HepG2 (cell line): ENCODE data around the gene MCMBP. TPM values are rescaled to one million over a fixed set of nuclear protein-coding genes. Genes with fewer than 3 reads are reported as not detected.

Experiments used
- FOSL2 ChIP-seq: sonication (generic); formaldehyde crosslinking; IDR thresholded peaks from 2 replicates; pipeline ENCODE4 v1.4.0; 2020; ENCODE audit warnings: missing genetic modification reagents
- KDM6A ChIP-seq: IDR thresholded peaks from 2 replicates; pipeline ENCODE4 v1.6.1; 2016; ENCODE audit warnings: low read depth
- MAZ ChIP-seq, 2 experiments: sonication (generic) in 1 of 2; formaldehyde crosslinking in 1 of 2; IDR thresholded peaks; 2 replicates each; pipeline versions ENCODE4 v1.5.0 to v1.6.1; 2012 to 2020; ENCODE audit warnings: low read depth in 2 of 2, mild to moderate bottlenecking in 2 of 2, borderline replicate concordance in 1 of 2, improper control_type of control experiment in 1 of 2, low read length in 1 of 2, missing genetic modification reagents in 1 of 2, moderate library complexity in 1 of 2
- MTA1 ChIP-seq: sonication (generic); formaldehyde crosslinking; IDR thresholded peaks from 2 replicates; pipeline ENCODE4 v1.4.0; 2020; ENCODE audit warnings: missing genetic modification reagents, mild to moderate bottlenecking, borderline replicate concordance
- SOX13 ChIP-seq, 3 experiments: fragments of 450-650 bp in 1 of 3; sonication (generic) in 1 of 3; formaldehyde crosslinking in 1 of 3; IDR thresholded peaks in 2 of 3; conservative IDR thresholded peaks in 1 of 3; 2 replicates each; pipeline versions ENCODE4 v1.5.0 to v1.6.1; 2016 to 2020; ENCODE audit warnings: antibody characterized with exemption in 1 of 3, mild to moderate bottlenecking in 1 of 3, missing compliant biosample characterization in 1 of 3, missing genetic modification reagents in 1 of 3, moderate library complexity in 1 of 3
- SOX5 ChIP-seq: IDR thresholded peaks from 2 replicates; pipeline ENCODE4 v1.6.1; 2016; ENCODE audit warnings: borderline replicate concordance
- ZNF354B ChIP-seq: sonication (generic); formaldehyde crosslinking; IDR thresholded peaks from 2 replicates; pipeline ENCODE4 v1.8.0; 2022; ENCODE audit warnings: mild to moderate bottlenecking, missing genetic modification reagents
- ZNF383 ChIP-seq: sonication (generic); formaldehyde crosslinking; IDR thresholded peaks from 2 replicates; pipeline ENCODE4 v1.4.0; 2020; ENCODE audit warnings: missing genetic modification reagents, mild to moderate bottlenecking, borderline replicate concordance
- polyA plus RNA-seq, 8 experiments: library from polyadenylated mRNA; depleted of rRNA in 3 of 8; stranded (reverse) in 7 of 8; unstranded in 1 of 8; fragments of >200 nt; fragmentation: Illumina TruSeq in 4 of 8; extraction: Trizol in 4 of 8; gene quantifications; 2 replicates each; pipeline versions ENCODE4 v1.2.1 to v1.2.3, GENCODE V29; 2011 to 2016; ENCODE audit warnings: low read depth in 4 of 8, missing spikeins in 1 of 8, mixed read lengths in 1 of 8; ENCODE audit not compliant: insufficient read depth in 1 of 8
- total RNA-seq, 5 experiments: library from RNA; depleted of rRNA; stranded (reverse); fragments of >200 nt; fragmentation: Illumina TruSeq; extraction: Trizol; gene quantifications; 2 replicates each; pipeline ENCODE4 v1.2.3, GENCODE V29; 2016; ENCODE audit warnings: low read depth in 1 of 5
- TF ChIP-seq, protein P1 (sequence below): sonication (generic); formaldehyde crosslinking; IDR thresholded peaks from 2 replicates; pipeline ENCODE4 v1.5.0; 2020; ENCODE audit warnings: missing genetic modification reagents, mild to moderate bottlenecking, borderline replicate concordance
- TF ChIP-seq, protein P2 (sequence below): IDR thresholded peaks from 2 replicates; pipeline ENCODE4 v1.6.1; 2018; ENCODE audit warnings: missing genetic modification reagents
- TF ChIP-seq, protein P3 (sequence below): sonication (generic); formaldehyde crosslinking; IDR thresholded peaks from 2 replicates; pipeline ENCODE4 v1.9.0; 2021; ENCODE audit warnings: missing genetic modification reagents, mild to moderate bottlenecking, borderline replicate concordance
- TF ChIP-seq, protein P4 (sequence below): sonication (generic); formaldehyde crosslinking; IDR thresholded peaks from 2 replicates; pipeline ENCODE4 v1.5.0; 2020; ENCODE audit warnings: mild to moderate bottlenecking, missing genetic modification reagents
- TF ChIP-seq, protein P5 (sequence below), 2 experiments: sonication (generic) in 1 of 2; formaldehyde crosslinking in 1 of 2; IDR thresholded peaks; 2 replicates each; pipeline versions ENCODE4 v1.6.1 to v1.9.0; 2014 to 2022; ENCODE audit warnings: antibody characterized with exemption in 1 of 2, borderline replicate concordance in 1 of 2, inconsistent platforms in 1 of 2, low read depth in 1 of 2, missing genetic modification reagents in 1 of 2

MCMBP gene
- total and polyA plus RNA-seq, 2 of the 13 experiments (the other 11 are each of a cell fraction or from before 2014, with no cell fraction given), result 35.7 to 62.4 TPM

DNA sequence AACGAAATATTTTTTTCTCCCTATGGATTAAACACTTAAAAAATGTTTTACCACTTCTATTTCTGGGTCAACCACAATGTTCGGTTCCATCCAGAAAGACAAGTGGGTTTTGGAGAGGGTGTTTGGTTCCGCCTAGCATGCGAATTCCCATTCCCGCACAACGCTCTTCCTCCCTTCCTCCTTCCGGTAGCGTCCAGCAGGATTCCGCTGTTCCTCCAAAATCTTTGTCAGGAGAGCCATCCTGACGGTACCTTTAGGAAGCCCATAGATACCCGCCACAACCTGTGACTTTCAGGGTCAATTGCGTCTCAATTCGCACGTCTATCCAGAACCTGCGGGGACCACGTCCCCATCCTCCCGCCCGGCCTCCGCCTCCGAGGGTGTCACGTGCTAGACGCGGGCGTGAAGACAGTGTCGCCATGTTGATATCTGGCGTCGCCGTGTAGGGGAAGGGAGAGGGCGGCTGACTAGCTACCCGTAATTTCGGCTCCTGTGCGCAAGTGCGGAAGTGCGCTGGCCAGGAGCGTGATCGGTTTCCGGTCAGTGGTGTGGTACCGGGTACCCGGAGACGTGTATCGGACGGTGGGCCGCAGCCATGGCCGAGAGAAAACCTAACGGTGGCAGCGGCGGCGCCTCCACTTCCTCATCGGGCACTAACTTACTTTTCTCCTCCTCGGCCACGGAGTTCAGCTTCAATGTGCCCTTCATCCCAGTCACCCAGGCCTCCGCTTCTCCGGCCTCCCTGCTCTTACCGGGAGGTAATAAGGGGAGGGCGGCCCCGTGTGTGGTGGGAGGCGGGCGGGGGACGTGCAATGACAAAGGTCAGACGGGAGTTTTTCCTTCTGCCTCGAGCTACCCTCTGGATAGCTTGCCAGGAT, 19.8 kb upstream of the MCMBP start, which contains the start of gene SEC23IP (continued):
- TF ChIP-seq MAZ (IDR thresholded peaks at IDR 0.05; ENCODE audit: borderline replicate concordance, low read depth, low read length) (peak; percentile 43; the same call in 1 of the 2 replicates), MAZ (CRISPR knock-in tag; IDR thresholded peaks at IDR 0.05; ENCODE audit: low read depth) (peak; percentile 88), KDM6A (CRISPR knock-in tag) (no peak), ZNF383 (no peak), SOX5 (CRISPR knock-in tag) (peak; percentile 69), SOX13 (IDR thresholded peaks at IDR 0.05) (no peak), SOX13 (CRISPR knock-in tag; conservative IDR thresholded peaks at IDR 0.05 in 1 of 2, IDR thresholded peaks at IDR 0.05 in 1 of 2) (peak in 1 of 2 experiments; percentile 57; a peak in 2 of 4 replicates), FOSL2 (CRISPR knock-in tag) (peak; percentile 54), MTA1 (CRISPR knock-in tag) (peak; percentile 84; the same call in 1 of the 2 replicates), ZNF354B (CRISPR knock-in tag) (no peak)
- TF ChIP-seq, protein P1, sequence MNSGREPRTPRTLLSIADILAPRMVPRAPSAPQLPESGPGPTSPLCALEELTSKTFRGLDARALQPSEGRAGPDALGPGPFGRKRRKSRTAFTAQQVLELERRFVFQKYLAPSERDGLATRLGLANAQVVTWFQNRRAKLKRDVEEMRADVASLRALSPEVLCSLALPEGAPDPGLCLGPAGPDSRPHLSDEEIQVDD (CRISPR knock-in tag), result no peak
- TF ChIP-seq, protein P2, sequence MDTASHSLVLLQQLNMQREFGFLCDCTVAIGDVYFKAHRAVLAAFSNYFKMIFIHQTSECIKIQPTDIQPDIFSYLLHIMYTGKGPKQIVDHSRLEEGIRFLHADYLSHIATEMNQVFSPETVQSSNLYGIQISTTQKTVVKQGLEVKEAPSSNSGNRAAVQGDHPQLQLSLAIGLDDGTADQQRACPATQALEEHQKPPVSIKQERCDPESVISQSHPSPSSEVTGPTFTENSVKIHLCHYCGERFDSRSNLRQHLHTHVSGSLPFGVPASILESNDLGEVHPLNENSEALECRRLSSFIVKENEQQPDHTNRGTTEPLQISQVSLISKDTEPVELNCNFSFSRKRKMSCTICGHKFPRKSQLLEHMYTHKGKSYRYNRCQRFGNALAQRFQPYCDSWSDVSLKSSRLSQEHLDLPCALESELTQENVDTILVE, result peak; percentile 94
- TF ChIP-seq, protein P3, sequence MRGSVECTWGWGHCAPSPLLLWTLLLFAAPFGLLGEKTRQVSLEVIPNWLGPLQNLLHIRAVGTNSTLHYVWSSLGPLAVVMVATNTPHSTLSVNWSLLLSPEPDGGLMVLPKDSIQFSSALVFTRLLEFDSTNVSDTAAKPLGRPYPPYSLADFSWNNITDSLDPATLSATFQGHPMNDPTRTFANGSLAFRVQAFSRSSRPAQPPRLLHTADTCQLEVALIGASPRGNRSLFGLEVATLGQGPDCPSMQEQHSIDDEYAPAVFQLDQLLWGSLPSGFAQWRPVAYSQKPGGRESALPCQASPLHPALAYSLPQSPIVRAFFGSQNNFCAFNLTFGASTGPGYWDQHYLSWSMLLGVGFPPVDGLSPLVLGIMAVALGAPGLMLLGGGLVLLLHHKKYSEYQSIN (CRISPR knock-in tag), result no peak
- TF ChIP-seq, protein P4, sequence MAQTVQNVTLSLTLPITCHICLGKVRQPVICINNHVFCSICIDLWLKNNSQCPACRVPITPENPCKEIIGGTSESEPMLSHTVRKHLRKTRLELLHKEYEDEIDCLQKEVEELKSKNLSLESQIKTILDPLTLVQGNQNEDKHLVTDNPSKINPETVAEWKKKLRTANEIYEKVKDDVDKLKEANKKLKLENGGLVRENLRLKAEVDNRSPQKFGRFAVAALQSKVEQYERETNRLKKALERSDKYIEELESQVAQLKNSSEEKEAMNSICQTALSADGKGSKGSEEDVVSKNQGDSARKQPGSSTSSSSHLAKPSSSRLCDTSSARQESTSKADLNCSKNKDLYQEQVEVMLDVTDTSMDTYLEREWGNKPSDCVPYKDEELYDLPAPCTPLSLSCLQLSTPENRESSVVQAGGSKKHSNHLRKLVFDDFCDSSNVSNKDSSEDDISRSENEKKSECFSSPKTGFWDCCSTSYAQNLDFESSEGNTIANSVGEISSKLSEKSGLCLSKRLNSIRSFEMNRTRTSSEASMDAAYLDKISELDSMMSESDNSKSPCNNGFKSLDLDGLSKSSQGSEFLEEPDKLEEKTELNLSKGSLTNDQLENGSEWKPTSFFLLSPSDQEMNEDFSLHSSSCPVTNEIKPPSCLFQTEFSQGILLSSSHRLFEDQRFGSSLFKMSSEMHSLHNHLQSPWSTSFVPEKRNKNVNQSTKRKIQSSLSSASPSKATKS (CRISPR knock-in tag), result no peak
- TF ChIP-seq, protein P5, sequence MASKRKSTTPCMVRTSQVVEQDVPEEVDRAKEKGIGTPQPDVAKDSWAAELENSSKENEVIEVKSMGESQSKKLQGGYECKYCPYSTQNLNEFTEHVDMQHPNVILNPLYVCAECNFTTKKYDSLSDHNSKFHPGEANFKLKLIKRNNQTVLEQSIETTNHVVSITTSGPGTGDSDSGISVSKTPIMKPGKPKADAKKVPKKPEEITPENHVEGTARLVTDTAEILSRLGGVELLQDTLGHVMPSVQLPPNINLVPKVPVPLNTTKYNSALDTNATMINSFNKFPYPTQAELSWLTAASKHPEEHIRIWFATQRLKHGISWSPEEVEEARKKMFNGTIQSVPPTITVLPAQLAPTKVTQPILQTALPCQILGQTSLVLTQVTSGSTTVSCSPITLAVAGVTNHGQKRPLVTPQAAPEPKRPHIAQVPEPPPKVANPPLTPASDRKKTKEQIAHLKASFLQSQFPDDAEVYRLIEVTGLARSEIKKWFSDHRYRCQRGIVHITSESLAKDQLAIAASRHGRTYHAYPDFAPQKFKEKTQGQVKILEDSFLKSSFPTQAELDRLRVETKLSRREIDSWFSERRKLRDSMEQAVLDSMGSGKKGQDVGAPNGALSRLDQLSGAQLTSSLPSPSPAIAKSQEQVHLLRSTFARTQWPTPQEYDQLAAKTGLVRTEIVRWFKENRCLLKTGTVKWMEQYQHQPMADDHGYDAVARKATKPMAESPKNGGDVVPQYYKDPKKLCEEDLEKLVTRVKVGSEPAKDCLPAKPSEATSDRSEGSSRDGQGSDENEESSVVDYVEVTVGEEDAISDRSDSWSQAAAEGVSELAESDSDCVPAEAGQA (IDR thresholded peaks at IDR 0.05; ENCODE audit: low read depth), result peak; percentile 99
- TF ChIP-seq, protein P5 (CRISPR knock-in tag; IDR thresholded peaks at IDR 0.05; ENCODE audit: borderline replicate concordance), result no peak
